ENCODE results near the gene PET117. TPM values are rescaled to one million over a fixed set of nuclear protein-coding genes. Genes with fewer than 3 reads are reported as not detected.
"Not testable (repeated sequence)": the region's sequence is repeated elsewhere in the genome, so short reads cannot be mapped to it uniquely, and the experiment has no call there.

PET117 gene
- total RNA-seq, 1 donor from 2014 or later: 15.0 TPM

- no peak for DNase-seq (ENCODE audit: low spot score)
These were observed 18.4 kb downstream of the PET117 start for GRCh38 chr20:18156045-18156444.

- DNase-seq (ENCODE audit: low spot score): no peak
These were observed 26.7 kb downstream of the PET117 start for GRCh38 chr20:18164356-18164755.

- DNase-seq (ENCODE audit: low spot score): no peak
These were observed 27.9 kb downstream of the PET117 start for GRCh38 chr20:18165553-18165952.

- DNase-seq (ENCODE audit: low spot score): no peak
These were observed 28.7 kb downstream of the PET117 start for GRCh38 chr20:18166241-18166881.

GRCh38 chr20:18166950-18167349 is 29.3 kb downstream of the PET117 start:
- no peak for DNase-seq (ENCODE audit: low spot score)

GRCh38 chr20:18172379-18172778 is 34.7 kb downstream of the PET117 start:
- no peak for DNase-seq (ENCODE audit: low spot score)

GRCh38 chr20:18174906-18175683 is 37.4 kb downstream of the PET117 start:
- DNase-seq (ENCODE audit: low spot score): no peak

- DNase-seq (ENCODE audit: low spot score): no peak
These were observed 38.7 kb downstream of the PET117 start for GRCh38 chr20:18176318-18176785.

- DNase-seq (ENCODE audit: low spot score): not testable (repeated sequence)
These were observed 42.7 kb downstream of the PET117 start for GRCh38 chr20:18180366-18180765.

- DNase-seq (ENCODE audit: low spot score): no peak
These were observed 43.2 kb downstream of the PET117 start for GRCh38 chr20:18180815-18181214.

GRCh38 chr20:18187020-18187419 is 49.4 kb downstream of the PET117 start:
- no peak for DNase-seq (ENCODE audit: low spot score)

GRCh38 chr20:18188434-18188833 is 50.8 kb downstream of the PET117 start:
- no peak for DNase-seq (ENCODE audit: low spot score)

GRCh38 chr20:18190338-18191233 is 52.9 kb downstream of the PET117 start:
- no peak for DNase-seq (ENCODE audit: low spot score)

- no peak for DNase-seq (ENCODE audit: low spot score)
These were observed 53.6 kb downstream of the PET117 start for GRCh38 chr20:18191306-18191705.

Other genes starting within 250 kb of the PET117 start
- gene SNX5, start 169.1 kb upstream of the PET117 start, total RNA-seq: 97.6 TPM
- gene MGME1, start 168.8 kb upstream of the PET117 start, total RNA-seq: 10.6 TPM
- gene OVOL2, start 79.9 kb upstream of the PET117 start, total RNA-seq: not detected
- 9.4 TPM for gene KAT14, start within 50 bp of the PET117 start, total RNA-seq
- 12.4 TPM for gene ZNF133, start 150.7 kb downstream of the PET117 start, total RNA-seq